ENCODE results near the gene KCNQ5.

Gene KCNQ5

DNA sequence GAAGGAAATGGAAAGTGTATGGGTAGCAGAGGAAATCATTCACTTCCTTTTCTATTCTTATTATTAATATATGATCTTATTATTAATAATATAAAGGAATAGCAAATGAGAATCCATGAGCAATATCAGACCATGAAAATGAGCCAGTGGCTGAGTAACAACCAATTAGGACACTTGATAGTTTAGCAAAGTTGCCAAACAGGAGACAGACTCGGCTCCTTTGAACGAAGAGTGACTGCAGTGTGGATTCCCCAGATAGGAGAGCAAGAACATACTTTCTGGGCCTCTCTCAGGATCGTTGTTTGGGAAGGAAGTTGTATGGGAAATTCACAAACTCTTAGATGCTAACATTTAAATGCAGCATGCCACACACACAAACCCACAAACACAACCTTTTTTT is 381.4 kb downstream of the KCNQ5 start:
- DNase-seq (ENCODE audit: low spot score): no peak

DNA sequence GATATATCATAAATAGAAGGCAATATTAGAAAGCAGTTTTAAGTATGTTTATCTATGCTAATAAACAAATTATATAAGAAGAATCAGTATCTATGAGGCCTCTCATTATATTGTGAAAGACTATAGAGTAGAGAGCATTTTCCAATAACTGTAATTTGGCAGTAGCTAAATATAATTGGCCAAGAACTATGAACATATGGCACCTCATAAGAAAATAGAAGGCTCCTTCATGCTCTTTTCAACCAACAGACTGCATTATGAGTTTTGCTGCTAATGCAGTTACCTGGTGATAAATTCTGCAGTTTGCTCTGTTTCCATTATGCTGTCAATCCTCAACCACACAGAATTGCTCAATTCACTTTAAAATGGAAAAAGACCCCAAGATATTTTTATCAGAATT is 382.4 kb downstream of the KCNQ5 start:
- DNase-seq (ENCODE audit: low spot score): no peak

GRCh38 chr6:73004861-73005260 is 383.0 kb downstream of the KCNQ5 start:
- no peak for DNase-seq (ENCODE audit: low spot score)

DNA sequence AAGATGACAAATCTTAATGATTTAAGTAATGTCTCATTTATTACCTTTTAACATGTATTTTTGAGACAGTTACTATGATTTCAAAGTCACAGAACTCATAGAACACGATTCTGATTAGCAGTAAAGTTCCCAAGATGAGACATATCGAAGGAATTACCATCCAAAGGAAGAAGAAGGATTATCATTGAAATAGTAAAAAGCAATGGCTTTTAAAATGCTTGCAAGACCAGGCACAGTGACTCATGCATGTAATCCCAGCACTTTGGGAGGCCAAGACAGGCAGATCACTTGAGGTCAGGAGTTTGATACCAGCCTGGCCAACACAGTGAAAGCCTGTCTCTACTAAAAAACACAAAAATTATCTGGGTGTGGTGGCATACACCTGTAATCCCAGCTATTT is 384.3 kb downstream of the KCNQ5 start:
- DNase-seq (ENCODE audit: low spot score): no peak

- no peak for DNase-seq (ENCODE audit: low spot score)
Observed at GRCh38 chr6:73011945-73012344, 390.1 kb downstream of the KCNQ5 start.

DNA sequence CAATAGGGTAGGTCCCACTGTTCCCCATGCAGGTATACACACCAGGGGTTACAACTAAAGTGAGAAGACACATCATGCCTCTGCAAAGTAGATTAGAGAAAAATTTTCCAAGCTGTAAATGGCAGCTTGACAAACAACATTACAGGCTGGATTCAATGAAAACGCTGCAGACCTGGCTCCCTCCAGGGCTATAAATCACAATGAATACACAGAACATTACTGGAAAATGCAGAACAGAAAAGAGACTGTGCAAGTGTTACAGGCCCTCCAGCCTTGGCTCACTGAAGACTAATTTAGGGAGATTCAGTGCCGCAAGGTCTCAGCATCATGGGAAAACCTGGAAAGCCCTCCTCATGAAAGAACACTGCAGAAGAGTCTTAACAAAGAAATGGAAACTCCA is 395.6 kb downstream of the KCNQ5 start:
- DNase-seq (ENCODE audit: low spot score): no peak

- no peak for DNase-seq (ENCODE audit: low spot score)
Observed at GRCh38 chr6:73024598-73024997, 402.7 kb downstream of the KCNQ5 start.

DNA sequence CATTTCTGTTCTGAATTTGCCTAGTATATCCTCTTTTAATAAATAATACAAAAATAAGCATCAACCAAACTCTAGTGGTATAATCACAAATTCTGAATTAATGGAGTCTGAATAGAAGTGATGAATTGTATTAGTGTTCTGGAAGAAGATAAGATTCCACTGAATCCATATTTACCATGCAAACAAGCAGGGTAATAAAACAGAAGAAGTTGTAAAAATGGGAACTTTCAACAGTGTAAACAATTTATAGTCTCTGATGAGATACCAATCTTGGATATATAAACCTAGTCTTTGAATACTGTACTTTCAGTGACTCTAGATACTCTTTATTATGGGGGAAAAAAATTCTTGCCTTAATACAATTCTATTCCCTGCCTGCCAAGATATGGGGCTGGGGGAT is 405.8 kb downstream of the KCNQ5 start:
- DNase-seq (ENCODE audit: low spot score): no peak

DNA sequence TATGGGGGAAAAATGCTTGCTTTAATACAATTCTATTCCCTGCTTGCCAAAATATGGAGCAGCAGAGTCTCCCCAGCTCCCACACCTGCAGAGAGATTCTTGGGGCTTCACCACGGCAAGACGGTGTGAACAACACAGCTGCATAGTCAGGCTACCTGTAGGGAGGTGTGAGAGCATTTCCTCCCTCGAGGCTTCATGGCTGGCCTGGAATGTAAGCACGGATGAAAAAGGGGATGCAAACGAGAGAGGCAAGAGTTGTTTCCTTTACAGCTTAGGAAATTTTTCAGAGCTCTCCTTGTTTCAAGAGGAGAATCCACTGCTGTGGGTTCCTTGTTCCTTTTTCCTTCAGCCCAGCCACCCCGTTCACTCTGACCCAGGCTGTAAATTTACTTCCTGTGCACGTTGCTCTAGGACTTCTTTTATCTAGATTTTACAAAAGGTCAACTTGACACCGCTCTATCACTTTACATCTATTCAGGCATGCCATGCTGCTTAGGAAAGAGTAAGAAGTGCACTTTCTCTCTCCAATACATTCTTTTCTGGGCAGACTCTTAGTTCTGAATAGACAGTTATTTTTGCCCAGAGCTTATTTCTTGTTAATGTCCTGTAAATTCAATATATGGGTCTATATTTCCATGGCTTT is 406.4 kb downstream of the KCNQ5 start:
- DNase-seq (ENCODE audit: low spot score): no peak

DNA sequence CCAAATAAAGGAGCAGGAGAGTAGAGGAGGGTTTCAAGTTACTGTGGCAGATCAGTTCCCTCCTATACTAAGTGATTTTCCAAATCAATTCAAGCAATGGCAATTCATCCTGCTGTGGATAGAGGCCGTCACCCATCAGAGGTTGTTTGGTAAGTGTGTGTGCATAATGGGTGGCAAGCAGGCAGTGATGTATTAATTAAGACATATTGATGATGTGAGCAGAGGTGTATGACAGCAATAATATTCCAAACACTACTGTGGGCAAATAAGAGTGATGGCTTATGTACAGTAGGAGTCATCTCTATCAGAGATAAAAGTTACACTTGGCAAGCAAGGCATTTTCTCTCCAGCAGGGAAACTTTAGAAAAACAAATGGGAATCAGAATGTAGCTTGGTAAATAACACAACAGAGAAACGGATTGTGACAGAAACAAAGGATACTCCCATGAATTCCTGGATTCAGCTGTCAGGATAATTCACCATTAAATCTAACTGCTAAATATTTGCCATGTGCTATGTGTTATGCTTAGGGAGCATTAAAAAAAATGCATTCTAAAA is 407.1 kb downstream of the KCNQ5 start:
- no peak for DNase-seq (ENCODE audit: low spot score)

GRCh38 chr6:73030257-73030656 is 408.4 kb downstream of the KCNQ5 start:
- no peak for DNase-seq (ENCODE audit: low spot score)

- peak; percentile 42 for DNase-seq (ENCODE audit: low spot score)
Observed at GRCh38 chr6:73030791-73031782, 409.2 kb downstream of the KCNQ5 start.

- no peak for DNase-seq (ENCODE audit: low spot score)
Observed at GRCh38 chr6:73032586-73032985, 410.7 kb downstream of the KCNQ5 start.

GRCh38 chr6:73036689-73037088 is 414.8 kb downstream of the KCNQ5 start:
- no peak for DNase-seq (ENCODE audit: low spot score)

DNA sequence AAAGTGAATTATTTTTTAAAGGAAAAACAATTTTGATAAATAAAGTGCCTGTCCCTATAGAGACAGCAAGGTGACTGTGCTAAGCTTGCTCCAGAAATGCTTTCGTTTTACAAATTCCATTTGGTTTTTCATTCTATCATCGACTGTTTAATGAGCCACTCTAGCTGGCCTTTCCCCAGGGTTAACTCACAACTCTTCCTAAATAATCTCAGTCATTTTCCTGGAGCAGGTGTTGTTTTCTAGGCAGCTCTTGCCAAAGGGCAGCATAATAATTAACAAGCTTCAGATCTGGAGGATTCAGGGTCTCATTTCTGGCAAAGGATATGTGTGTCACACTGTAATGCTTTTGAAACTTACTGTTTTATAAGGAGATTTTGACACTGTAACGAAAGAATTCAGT is 419.2 kb downstream of the KCNQ5 start:
- no peak for DNase-seq (ENCODE audit: low spot score)

GRCh38 chr6:73042892-73043291 is 421.0 kb downstream of the KCNQ5 start:
- no peak for DNase-seq (ENCODE audit: low spot score)

GRCh38 chr6:73043446-73043845 is 421.6 kb downstream of the KCNQ5 start:
- DNase-seq (ENCODE audit: low spot score): no peak

DNA sequence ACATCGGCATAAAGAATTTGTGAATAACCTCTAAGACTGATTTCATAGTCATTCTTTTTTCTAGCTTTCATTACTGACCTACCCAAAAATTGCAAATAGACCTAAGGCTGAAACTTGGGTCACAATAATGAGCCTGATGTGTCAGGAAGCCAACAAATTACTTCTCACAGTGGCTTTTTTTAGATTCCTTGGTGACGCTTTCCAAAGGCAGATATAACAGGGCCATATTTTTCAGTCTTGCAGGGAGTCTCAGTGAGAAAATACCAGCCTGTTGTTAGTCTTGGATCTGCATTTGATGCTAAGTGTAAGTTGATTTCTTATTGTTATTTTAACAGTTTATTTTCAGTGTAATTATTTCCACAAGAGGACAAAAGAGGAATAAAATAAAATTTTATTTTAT is 423.7 kb downstream of the KCNQ5 start:
- DNase-seq (ENCODE audit: low spot score): no peak

DNA sequence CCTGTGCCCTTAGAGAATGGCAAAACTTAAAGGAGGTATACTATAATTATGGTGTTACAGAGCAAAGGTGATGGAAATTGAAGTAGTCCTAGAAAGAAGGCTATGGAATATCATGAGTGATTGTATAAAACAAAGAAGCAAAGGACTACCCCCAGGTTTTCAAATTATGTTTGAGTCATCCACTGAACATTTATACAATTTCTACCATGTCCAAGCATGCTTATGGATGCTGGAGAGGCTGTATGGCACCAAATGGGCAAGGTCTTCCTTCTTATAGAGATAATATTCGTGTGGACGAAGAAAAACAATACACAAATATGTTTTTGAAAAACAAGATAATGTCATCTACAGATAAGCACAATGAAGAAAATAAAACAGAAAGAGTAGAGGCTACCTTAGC is 425.9 kb downstream of the KCNQ5 start:
- no peak for DNase-seq (ENCODE audit: low spot score)

DNA sequence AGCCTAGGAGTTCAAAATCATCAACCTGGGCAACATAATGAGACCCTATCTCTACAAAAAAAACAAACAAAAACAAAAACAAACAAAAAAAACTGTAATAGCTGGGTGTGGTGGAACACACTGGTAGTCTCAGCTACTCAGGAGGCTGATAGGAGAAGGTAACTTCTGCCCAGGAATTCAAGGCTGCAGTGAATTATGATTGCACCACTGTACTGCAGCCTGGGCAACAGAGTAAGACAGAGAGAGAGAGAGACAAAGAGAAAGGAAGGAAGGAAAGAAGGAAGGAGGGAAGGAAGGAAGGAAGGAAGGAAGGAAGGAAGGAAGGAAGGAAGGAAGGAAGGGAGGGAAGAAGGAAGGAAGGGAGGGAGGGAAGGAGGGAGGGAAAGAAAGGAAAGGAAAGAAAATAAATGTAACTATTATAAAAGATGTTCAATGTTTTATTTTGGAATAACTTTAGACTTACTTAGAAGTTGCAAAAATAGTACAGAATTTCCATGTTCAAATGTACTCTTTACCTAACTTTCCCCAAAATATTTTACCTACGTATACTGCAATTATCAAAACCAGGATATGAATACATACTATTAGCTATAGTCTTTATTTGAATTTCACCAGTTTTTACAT is 428.2 kb downstream of the KCNQ5 start:
- DNase-seq (ENCODE audit: low spot score): no peak

GRCh38 chr6:73050706-73051105 is 428.8 kb downstream of the KCNQ5 start:
- no peak for DNase-seq (ENCODE audit: low spot score)

GRCh38 chr6:73051147-73051546 is 429.3 kb downstream of the KCNQ5 start:
- no peak for DNase-seq (ENCODE audit: low spot score)

GRCh38 chr6:73054958-73055357 is 433.1 kb downstream of the KCNQ5 start:
- no peak for DNase-seq (ENCODE audit: low spot score)
